Measurements from ENCODE around the gene TNS1. TPM values are rescaled to one million over a fixed set of nuclear protein-coding genes. Genes with fewer than 3 reads are reported as not detected.

Gene TNS1
- polyA plus RNA-seq, 6 donors from 2014 or later: 0.05 to 0.57 (median 0.35) TPM; not detected in 2

DNA sequence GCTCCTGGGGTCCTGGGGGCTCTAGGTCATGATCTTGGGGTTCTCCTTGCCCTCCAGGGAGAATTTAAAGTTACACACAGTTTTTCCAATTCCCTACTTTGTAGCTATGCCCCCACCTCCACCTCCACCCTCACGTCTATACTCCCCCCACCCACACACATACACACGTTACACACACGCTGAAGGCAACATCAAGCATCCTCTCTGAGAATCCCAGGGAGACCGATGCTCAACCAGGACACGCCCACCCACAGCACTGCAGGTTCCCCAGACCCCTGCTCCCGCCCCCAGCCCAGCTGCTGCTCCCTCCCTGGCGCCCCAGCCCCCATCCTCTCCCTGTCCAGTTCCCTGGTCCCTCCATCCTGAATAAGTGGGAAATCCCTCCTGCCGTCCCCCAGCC lies 6.4 kb upstream of the TNS1 start:
- ATAC-seq (ENCODE audit: low read depth in 2 of 2) (no peak), DNase-seq (no peak)
- no peak overlapping the region for H3K27ac Mint-ChIP-seq
- H3K36me3 Mint-ChIP-seq: no peaks in the 10 kb centered on the region
- H3K27me3 Mint-ChIP-seq: peaks cover 23 to 59% (median 55%) of the 10 kb centered on the region in 3 donors
- H3K9me3 Mint-ChIP-seq: no peaks in the 10 kb centered on the region
- peak overlapping the region in 6 of 8 donors; percentile 53 to 82 (median 76) for H3K4me3 Mint-ChIP-seq
- H3K4me1 Mint-ChIP-seq: peaks cover 10 to 21% (median 13%) of the 10 kb centered on the region in 3 donors

DNA sequence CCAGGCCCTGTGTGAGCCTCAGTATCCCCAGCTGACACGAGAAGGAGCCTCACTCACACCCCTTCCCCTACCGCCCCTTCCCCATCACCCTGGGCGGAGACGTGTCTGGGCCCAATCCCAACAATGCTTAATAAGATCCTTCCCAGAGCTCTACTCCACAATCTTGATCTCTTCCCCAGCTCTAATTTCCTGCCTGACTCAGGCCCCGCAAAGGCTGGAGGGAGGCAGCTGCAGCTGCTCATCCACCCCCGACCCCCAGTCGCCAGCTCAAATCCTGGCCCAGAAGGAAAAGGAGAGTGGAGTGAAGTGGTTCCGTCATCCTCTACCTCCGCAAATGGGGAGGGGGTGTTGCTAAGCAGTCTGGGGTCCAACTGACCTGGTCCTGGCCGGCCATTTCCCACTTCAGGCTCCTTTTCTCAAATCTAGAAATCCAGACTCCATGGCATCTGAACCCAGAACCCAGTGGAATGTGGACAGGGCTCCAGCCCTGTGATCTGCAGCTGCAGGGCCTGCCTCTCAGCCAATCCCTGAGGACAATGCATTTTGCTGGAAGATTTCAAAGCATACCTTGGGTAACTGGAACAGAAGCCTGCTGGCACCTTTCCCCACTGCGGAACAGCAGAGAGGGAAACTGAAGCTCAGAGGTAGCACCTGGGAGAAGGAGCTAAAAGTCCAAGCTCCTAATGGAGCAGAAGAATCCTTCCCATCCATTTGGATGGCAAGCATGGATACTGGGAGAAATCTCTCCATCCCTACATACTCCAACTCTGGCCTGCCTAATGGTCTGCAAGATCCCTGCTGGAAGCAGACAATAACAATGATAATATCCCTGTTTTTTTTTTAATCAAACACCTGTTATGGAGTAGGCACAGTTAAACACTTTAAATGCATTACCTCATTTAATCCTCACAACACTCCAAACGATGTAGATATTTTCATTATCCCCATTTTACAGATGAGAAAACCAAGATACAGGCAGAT lies 5.6 kb upstream of the TNS1 start:
- ATAC-seq (ENCODE audit: low read depth in 2 of 2) (no peak), DNase-seq (no peak)
- no peaks in the 10 kb centered on the region for H3K9me3 Mint-ChIP-seq
- no peaks in the 10 kb centered on the region for H3K36me3 Mint-ChIP-seq
- H3K4me1 Mint-ChIP-seq: peaks cover 10 to 21% (median 13%) of the 10 kb centered on the region in 3 donors
- peaks cover 23 to 57% (median 51%) of the 10 kb centered on the region in 3 donors for H3K27me3 Mint-ChIP-seq
- H3K27ac Mint-ChIP-seq: no peak overlapping the region
- peak overlapping the region in 3 of 8 donors; percentile 3 to 35 (median 20) for H3K4me3 Mint-ChIP-seq

DNA sequence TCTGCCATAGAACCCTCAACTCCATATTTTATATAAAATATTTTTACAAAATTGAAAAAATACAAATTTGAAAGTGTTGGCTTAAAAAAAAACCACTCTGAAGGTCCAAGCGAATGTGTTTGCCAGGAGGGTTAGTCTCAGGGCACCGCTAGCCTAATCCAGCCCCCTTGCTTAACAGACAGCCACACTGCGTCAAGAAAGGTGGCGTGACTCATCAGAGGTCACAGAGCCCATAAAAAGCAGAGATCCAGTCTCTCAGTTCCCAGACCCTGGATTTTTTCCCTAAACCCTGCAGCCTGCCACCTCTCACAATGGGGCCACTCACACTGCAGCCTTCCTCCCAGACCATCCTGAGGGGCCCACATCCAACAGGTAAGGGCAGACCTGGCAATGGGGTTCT lies 3.9 kb upstream of the TNS1 start:
- Mint-ChIP-seq H3K36me3 (no peaks in the 10 kb centered on the region), H3K27ac (peak overlapping the region in 1 of 6 donors; percentile 25), H3K4me1 (peaks cover 10 to 18% (median 13%) of the 10 kb centered on the region in 3 donors), H3K4me3 (no peak overlapping the region), H3K27me3 (peaks cover 17 to 46% (median 44%) of the 10 kb centered on the region in 3 donors), H3K9me3 (no peaks in the 10 kb centered on the region)
- DNase-seq (no peak), ATAC-seq (ENCODE audit: low read depth in 2 of 2) (no peak)

DNA sequence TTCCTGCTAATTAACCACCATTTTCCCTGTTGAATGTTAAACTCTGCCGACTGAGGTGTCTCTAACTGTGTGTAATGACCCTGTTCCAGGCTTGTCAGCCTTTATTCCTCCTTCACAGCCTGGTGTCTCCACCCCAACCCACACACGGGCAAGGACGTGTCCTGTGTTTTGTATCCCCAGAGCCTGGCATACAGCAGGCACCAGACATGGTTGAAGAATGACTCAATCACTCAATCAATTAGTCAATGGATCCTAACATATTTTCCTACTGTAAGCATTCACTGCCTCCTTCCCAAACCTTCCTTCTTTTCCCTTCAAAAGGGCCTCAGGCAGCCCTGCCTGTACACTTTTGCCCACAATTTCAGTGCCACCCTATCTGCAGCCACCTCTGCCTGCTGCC lies 2.7 kb upstream of the TNS1 start:
- no peaks in the 10 kb centered on the region for H3K36me3 Mint-ChIP-seq
- no peak for DNase-seq
- H3K27me3 Mint-ChIP-seq: peaks cover 13 to 41% (median 37%) of the 10 kb centered on the region in 3 donors
- peaks cover 4 to 8% (median 7%) of the 10 kb centered on the region in 3 donors for H3K4me1 Mint-ChIP-seq
- no peak for ATAC-seq (ENCODE audit: low read depth in 2 of 2)
- no peak overlapping the region for H3K27ac Mint-ChIP-seq
- H3K4me3 Mint-ChIP-seq: no peak overlapping the region
- H3K9me3 Mint-ChIP-seq: no peaks in the 10 kb centered on the region

DNA sequence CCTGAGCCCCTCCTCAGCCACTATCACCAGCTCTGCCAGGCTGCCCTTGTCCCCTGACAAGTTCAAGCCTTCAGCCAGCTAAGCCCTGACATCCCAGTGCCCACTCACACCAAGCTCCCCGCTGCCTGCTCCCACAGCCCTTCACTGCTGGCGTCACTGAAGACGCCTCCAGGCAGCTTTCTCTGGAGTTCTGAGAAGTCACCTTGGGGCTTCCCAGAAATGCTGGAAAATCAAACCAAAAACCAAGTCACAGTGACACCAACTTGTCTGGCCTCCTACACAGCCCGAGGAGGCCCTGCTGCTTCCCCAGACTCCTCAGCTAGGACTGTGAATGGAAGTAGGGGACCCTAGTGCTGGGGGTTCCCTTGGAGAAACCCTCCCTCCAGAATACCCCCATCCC lies 2.2 kb upstream of the TNS1 start:
- Mint-ChIP-seq H3K27me3 (peaks cover 13 to 41% (median 37%) of the 10 kb centered on the region in 3 donors), H3K4me3 (no peak overlapping the region), H3K9me3 (no peaks in the 10 kb centered on the region), H3K36me3 (no peaks in the 10 kb centered on the region), H3K27ac (no peak overlapping the region), H3K4me1 (peaks cover 4 to 8% (median 7%) of the 10 kb centered on the region in 3 donors)
- DNase-seq (no peak), ATAC-seq (ENCODE audit: low read depth in 2 of 2) (no peak)

DNA sequence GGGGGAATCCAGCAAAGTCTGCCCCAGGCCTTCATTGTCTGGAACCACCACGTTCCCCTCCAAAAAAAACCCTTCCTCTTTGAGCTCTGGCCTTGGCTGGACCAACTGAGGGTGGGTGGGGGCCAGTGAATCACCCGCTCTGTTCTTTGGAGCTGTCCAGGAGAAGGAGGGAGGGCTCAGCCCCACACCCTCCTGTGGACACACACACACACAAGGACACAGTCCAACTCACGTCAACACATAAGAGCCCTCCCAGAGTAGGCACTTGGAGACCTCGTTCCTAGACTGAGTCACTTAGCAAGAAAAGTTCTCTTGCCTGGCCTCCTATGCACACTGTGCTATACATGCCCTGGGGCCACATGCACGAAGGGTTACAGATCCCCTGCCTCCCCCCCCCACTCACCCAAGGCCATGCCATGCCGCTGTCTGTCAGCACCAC lies 1.2 kb upstream of the TNS1 start:
- H3K4me3 Mint-ChIP-seq: no peak overlapping the region
- no peaks in the 10 kb centered on the region for H3K36me3 Mint-ChIP-seq
- DNase-seq (no peak), ATAC-seq (ENCODE audit: low read depth in 2 of 2) (no peak)
- peaks cover 9 to 31% (median 28%) of the 10 kb centered on the region in 3 donors for H3K27me3 Mint-ChIP-seq
- no peaks in the 10 kb centered on the region for H3K4me1 Mint-ChIP-seq
- H3K9me3 Mint-ChIP-seq: no peaks in the 10 kb centered on the region
- peak overlapping the region in 1 of 6 donors; percentile 33 for H3K27ac Mint-ChIP-seq

DNA sequence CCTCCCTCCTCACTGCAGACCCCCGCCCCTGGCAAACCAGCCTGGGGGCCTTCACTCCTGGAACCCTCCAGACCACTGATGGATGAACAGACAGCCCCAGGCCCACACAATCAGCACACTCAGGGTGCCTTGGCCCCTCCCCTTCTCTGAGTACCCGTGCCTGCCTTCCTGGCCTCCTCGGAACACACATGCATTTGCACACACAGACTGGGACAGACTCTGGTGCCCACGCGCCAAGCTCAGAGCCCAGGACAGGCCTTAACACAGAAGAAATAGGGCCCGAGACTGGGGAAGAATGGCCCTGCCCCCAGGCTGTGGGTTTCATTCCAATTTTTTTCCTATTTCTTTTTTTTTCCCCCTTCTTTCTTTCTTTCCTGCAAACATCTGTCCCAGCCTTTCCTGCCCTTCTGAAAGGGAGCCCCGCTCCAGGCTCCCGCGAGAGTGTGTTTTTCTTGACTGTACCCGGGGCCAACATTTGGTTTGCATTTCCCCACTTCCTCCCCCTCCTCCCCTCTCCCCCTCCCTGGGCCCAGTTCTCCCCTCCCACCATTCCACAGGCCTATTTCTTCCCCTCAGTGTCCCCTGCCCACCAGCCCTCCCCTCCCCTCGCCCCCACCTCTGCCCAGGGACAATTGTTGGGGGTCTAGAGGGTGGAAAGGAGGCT lies 618 bp upstream of the TNS1 start:
- Mint-ChIP-seq H3K9me3 (no peaks in the 10 kb centered on the region), H3K27me3 (peaks cover 4 to 26% (median 24%) of the 10 kb centered on the region in 3 donors), H3K27ac (no peak overlapping the region), H3K4me3 (no peak overlapping the region), H3K4me1 (no peaks in the 10 kb centered on the region), H3K36me3 (no peaks in the 10 kb centered on the region)
- DNase-seq (no peak), ATAC-seq (ENCODE audit: low read depth in 2 of 2) (no peak)

DNA sequence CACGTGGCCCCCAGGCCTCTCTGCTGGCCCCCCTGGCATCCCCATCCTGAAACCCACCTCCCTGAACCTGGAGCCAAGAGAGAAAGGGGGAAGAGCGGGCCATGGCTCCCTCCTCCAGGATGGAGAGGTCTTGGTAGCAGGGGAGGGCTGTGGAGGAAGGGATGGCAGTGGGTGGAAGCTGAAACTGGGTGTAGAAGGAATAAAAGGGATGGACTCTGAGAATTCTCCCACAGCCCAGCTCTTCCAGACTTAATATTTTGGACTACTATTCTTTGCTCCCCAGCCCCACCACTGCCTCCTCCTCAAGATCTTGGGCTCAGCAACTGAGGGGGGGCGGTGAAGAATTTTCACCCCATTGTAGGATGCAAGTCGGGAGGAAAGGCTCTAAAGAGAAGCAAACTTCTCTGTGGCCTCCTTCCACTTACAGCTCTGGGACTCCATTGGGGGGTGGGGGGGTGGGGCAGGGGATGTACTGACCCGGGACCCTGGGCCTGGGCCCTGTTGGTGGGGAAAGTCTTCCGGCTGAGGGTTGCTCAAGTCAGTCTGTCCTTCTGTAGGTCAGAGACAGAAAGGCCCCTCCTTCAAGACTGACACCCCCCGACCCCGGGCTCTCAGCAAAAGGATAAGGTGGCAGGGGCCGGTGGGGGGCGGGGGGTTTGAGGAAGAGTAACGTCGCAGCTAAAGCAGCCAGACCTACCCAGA lies 501 bp downstream of the TNS1 start:
- Mint-ChIP-seq H3K27me3 (peaks cover 4 to 25% (median 20%) of the 10 kb centered on the region in 3 donors), H3K36me3 (no peaks in the 10 kb centered on the region), H3K4me3 (no peak overlapping the region), H3K27ac (no peak overlapping the region), H3K4me1 (no peaks in the 10 kb centered on the region), H3K9me3 (no peaks in the 10 kb centered on the region)
- DNase-seq: no peak
- no peak for ATAC-seq (ENCODE audit: low read depth in 2 of 2)

DNA sequence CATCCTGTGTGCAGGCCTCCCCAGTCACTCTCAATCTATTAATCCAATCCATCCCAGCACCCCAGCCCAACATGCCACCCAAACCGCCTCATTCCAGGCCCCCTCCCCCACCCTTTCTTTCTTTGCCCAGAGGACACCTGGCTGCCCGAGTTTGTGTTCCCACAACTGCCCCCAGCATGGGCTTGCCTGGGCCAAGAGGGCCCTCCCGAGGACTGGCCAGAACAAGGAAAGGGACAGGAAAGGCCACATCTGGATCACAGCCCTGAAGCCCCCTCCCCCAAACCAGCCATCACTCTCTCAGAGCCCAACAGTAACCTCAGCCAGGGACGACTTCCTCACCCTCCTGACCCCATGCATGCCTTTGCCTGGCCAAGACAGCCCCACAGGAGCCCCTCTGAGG lies 1.2 kb downstream of the TNS1 start:
- no peak overlapping the region for H3K27ac Mint-ChIP-seq
- H3K27me3 Mint-ChIP-seq: peaks cover 0 to 32% (median 26%) of the 10 kb centered on the region in 3 donors
- ATAC-seq (ENCODE audit: low read depth in 2 of 2) (no peak), DNase-seq (no peak)
- no peak overlapping the region for H3K4me3 Mint-ChIP-seq
- H3K9me3 Mint-ChIP-seq: no peaks in the 10 kb centered on the region
- H3K36me3 Mint-ChIP-seq: no peaks in the 10 kb centered on the region
- H3K4me1 Mint-ChIP-seq: no peaks in the 10 kb centered on the region

DNA sequence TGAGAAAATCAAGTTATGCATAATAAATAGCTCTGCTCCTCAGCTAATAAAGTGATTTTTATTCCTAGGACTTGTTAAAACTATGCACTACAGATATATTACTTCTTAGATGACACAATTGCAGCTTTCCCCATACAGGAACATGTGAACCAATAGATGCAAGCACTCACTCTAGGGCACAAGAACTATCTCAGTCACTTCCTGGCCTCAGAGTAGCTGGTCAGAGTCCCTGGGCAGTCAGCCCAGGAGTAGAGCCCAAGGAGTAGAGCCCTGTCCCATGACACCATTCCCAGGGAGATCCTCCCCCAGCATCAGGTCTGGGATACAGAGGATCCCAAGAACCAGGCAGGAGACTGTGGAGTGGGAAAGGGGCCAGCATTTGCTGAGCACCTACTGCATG lies 2.7 kb downstream of the TNS1 start:
- Mint-ChIP-seq H3K4me3 (no peak overlapping the region), H3K27me3 (peaks cover 0 to 34% (median 28%) of the 10 kb centered on the region in 3 donors), H3K9me3 (no peaks in the 10 kb centered on the region), H3K36me3 (no peaks in the 10 kb centered on the region), H3K27ac (no peak overlapping the region), H3K4me1 (no peaks in the 10 kb centered on the region)
- ATAC-seq (ENCODE audit: low read depth in 2 of 2) (no peak), DNase-seq (no peak)

DNA sequence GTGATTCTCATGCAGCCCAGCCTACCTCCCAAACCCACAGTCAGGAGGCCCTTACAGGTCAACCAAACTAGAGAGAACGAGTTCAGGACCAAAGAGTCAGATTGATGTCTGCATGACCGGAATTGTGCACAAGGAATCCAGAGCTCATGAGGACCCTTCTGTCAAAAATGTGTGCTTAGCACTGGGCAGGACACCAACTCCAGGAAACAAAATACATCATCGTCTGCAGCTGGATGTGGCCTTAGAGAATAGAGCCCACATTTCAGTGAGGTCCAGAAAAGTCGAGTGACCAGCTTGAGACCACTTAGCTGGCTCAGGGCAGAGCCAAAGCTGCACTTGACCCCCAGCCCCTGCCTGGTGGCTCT lies 3.2 kb downstream of the TNS1 start:
- Mint-ChIP-seq H3K27ac (peak overlapping the region in 1 of 6 donors; percentile 42), H3K27me3 (peaks cover 0 to 34% (median 28%) of the 10 kb centered on the region in 3 donors)

DNA sequence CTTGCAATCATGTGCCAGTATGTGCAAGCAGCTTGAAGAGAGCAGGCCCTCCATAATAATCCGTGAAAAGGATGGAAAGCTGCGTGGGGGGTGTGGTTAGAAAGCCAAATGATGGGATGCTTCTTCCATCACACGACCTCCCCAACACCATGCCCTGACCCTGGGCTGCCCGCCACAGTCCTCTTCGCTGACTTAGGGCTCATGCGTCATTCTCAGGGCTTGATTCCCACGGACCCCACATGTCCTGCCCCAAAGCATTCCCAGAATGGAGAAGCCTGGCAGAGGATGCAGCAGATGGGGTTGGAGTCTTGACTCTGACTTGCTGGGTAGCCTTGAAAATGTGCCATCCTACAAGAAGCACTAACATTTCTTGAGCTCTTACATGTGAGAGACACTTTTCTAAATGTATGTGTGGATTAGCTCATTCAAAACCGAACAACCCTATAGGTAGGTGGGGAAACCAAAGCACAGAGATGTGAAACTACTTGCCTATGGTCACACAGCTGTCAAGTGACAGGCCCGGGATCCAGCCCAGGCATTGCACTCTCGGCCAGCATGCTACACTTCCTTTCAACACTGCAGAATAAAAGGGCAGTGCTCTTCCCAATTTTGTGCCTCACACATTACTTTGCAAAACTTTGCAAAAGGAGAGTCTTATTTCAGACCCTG lies 3.7 kb downstream of the TNS1 start:
- ATAC-seq (ENCODE audit: low read depth in 2 of 2) (no peak), DNase-seq (no peak)
- no peaks in the 10 kb centered on the region for H3K4me1 Mint-ChIP-seq
- H3K4me3 Mint-ChIP-seq: no peak overlapping the region
- peaks cover 0 to 31% (median 28%) of the 10 kb centered on the region in 3 donors for H3K27me3 Mint-ChIP-seq
- no peaks in the 10 kb centered on the region for H3K9me3 Mint-ChIP-seq
- peak overlapping the region in 1 of 6 donors; percentile 42 for H3K27ac Mint-ChIP-seq
- no peaks in the 10 kb centered on the region for H3K36me3 Mint-ChIP-seq

More for the DNA sequence above, 3.2 kb downstream of the TNS1 start:
- no peaks in the 10 kb centered on the region for H3K36me3 Mint-ChIP-seq
- no peaks in the 10 kb centered on the region for H3K4me1 Mint-ChIP-seq
- no peaks in the 10 kb centered on the region for H3K9me3 Mint-ChIP-seq
- ATAC-seq (ENCODE audit: low read depth in 2 of 2) (no peak), DNase-seq (no peak)
- H3K4me3 Mint-ChIP-seq: no peak overlapping the region

DNA sequence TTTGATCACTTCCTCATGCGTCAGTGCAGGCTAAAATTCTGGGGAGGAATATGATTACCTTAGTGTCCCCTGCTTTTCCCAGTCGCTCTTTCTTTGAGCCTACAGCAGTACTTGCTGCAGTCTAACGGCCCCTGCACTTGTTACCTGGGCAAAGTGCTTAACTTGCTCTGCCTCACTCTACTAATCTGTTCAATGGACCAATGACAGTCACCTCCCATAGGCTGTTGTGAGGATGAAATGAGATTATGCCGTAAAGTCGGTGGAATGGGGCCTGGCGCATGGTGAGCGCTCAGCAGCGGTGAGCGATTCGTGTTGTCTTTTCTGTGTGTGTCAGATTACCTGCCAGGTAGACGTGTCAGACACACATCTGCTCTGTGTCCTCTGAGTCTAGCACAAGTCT lies 5.3 kb downstream of the TNS1 start:
- ATAC-seq (ENCODE audit: low read depth in 2 of 2): no peak
- Mint-ChIP-seq H3K36me3 (no peaks in the 10 kb centered on the region), H3K9me3 (no peaks in the 10 kb centered on the region), H3K27me3 (peaks cover 0 to 34% (median 33%) of the 10 kb centered on the region in 3 donors), H3K4me1 (no peaks in the 10 kb centered on the region), H3K4me3 (no peak overlapping the region), H3K27ac (peak overlapping the region in 2 of 6 donors; percentile 5 to 12)
- DNase-seq: no peak

All from naive B cell (primary cell).